A673 (cell line): ENCODE measurements around the gene USH1C. TPM values are rescaled to one million over a fixed set of nuclear protein-coding genes. Genes with fewer than 3 reads are reported as not detected.

Experiments used
- BruUV-seq: library from RNA; stranded (reverse); fragments of 400-500 nt; replicated peaks from 2 replicates; lab custom pipeline; 2021; lab: Mats Ljungman, UMichigan
- CTCF ChIA-PET: fragments of 300-600 bp; sonication (Branson Sonifier 250); formaldehyde crosslinking; loops from one replicate; lab custom pipeline; 2022; ENCODE audit warnings: antibody characterized with exemption; lab: Charles Lee
- POLR2A ChIA-PET: fragments of 300-600 bp; sonication (Branson Sonifier 250); formaldehyde crosslinking; loops from one replicate; lab custom pipeline; 2022; ENCODE audit warnings: antibody characterized with exemption; ENCODE audit not compliant: low non-redundant PET; lab: Charles Lee
- DNase-seq: peaks from one replicate; pipeline ENCODE4 v3.0.0-alpha.2; 2015; ENCODE audit warnings: low spot score
- H3K27ac ChIP-seq: fragments of 200-600 bp; sonication (generic); 2 replicates; pipeline ENCODE4 v1.5.1; 2016; ENCODE audit warnings: mixed run types, low read depth, mild to moderate bottlenecking, mixed read lengths, antibody characterized with exemption, low read length; ENCODE audit not compliant: poor library complexity, severe bottlenecking
- H3K27me3 ChIP-seq: fragments of 200-600 bp; sonication (generic); replicated peaks from 2 replicates; pipeline ENCODE4 v1.6.1; 2017; ENCODE audit warnings: mixed run types, low read depth, mild to moderate bottlenecking, mixed read lengths, antibody characterized with exemption, low read length; ENCODE audit not compliant: insufficient read depth, poor library complexity
- H3K36me3 ChIP-seq: fragments of 200-600 bp; sonication (generic); 2 replicates; pipeline ENCODE4 v1.6.1; 2016; ENCODE audit warnings: mixed run types, mild to moderate bottlenecking, mixed read lengths, antibody characterized with exemption, low read length; ENCODE audit not compliant: insufficient read depth, poor library complexity, severe bottlenecking
- H3K4me1 ChIP-seq: fragments of 200-600 bp; sonication (generic); 2 replicates; pipeline ENCODE4 v1.6.1; 2017; ENCODE audit warnings: mixed run types, mild to moderate bottlenecking, mixed read lengths, antibody characterized with exemption, low read length; ENCODE audit not compliant: insufficient read depth, poor library complexity, severe bottlenecking
- H3K4me3 ChIP-seq: fragments of 200-600 bp; sonication (generic); 2 replicates; pipeline ENCODE4 v1.5.1; 2016; ENCODE audit warnings: low read depth, mixed run types, mild to moderate bottlenecking, mixed read lengths, low read length; ENCODE audit not compliant: poor library complexity, severe bottlenecking
- H3K9me3 ChIP-seq: fragments of 200-600 bp; sonication (generic); 2 replicates; pipeline ENCODE4 v1.6.1; 2016; ENCODE audit warnings: mixed run types, low read depth, mild to moderate bottlenecking, mixed read lengths, antibody characterized with exemption, low read length; ENCODE audit not compliant: poor library complexity, severe bottlenecking
- EZH2 ChIP-seq: fragments of 200-600 bp; sonication (generic); IDR thresholded peaks from 2 replicates; pipeline ENCODE4 v1.6.1; 2017; ENCODE audit warnings: borderline replicate concordance, low read depth, mild to moderate bottlenecking, mixed read lengths, antibody characterized with exemption, low read length; ENCODE audit not compliant: poor library complexity, severe bottlenecking
- intact Hi-C: fragments of 100-400 bp; cut with micrococcal nuclease; formaldehyde crosslinking; loops from one replicate; pipeline ENCODE4 v1.10.0; 2022; ENCODE audit not compliant: unreplicated experiment
- total RNA-seq: library from RNA; stranded (reverse); gene quantifications from 2 replicates; pipeline ENCODE4 v1.2.3, GENCODE V29; 2021
- TF ChIP-seq, protein P1 (sequence below): fragments of 300-800, 200-600 bp; sonication (generic); conservative IDR thresholded peaks from 2 replicates; pipeline ENCODE4 v1.5.1; 2017; ENCODE audit warnings: low read depth, mild to moderate bottlenecking, antibody characterized with exemption, low read length, moderate library complexity, mixed read lengths

Gene USH1C
- total RNA-seq, 1 experiment from 2014 or later: not detected

DNA sequence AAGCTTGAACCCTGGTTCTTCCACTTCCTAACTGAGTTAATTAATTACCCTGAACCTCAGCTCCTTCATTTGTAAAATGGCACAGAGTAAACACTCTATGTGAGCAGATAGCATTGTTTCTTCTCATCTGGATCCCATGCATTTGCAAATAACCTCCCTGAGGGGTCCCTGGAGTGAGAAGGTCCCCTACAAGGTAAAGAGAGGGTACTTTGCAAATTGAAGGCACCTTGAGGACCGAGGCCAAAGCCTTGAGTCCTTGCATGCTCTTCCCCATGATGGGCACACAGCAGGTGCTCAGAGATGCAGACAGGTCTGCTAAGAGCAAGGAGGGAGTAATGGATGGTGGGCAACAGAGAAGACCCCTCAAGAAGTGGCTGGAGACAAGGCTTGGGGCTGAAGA lies 36.1 kb upstream of the USH1C start:
- H3K36me3 ChIP-seq: no peaks in the 10 kb centered on the region
- POLR2A ChIA-PET: no interaction called here
- CTCF ChIA-PET: no interaction called here
- H3K4me1 ChIP-seq: no peaks in the 10 kb centered on the region
- no peak for DNase-seq
- H3K27ac ChIP-seq: no peak overlapping the region
- H3K27me3 ChIP-seq: peaks cover 23% of the 10 kb centered on the region
- TF ChIP-seq, protein P1, sequence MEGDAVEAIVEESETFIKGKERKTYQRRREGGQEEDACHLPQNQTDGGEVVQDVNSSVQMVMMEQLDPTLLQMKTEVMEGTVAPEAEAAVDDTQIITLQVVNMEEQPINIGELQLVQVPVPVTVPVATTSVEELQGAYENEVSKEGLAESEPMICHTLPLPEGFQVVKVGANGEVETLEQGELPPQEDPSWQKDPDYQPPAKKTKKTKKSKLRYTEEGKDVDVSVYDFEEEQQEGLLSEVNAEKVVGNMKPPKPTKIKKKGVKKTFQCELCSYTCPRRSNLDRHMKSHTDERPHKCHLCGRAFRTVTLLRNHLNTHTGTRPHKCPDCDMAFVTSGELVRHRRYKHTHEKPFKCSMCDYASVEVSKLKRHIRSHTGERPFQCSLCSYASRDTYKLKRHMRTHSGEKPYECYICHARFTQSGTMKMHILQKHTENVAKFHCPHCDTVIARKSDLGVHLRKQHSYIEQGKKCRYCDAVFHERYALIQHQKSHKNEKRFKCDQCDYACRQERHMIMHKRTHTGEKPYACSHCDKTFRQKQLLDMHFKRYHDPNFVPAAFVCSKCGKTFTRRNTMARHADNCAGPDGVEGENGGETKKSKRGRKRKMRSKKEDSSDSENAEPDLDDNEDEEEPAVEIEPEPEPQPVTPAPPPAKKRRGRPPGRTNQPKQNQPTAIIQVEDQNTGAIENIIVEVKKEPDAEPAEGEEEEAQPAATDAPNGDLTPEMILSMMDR: no peak
- no peak for TF ChIP-seq EZH2
- H3K9me3 ChIP-seq: no peaks in the 10 kb centered on the region
- intact Hi-C loops: no loop called here
- BruUV-seq: no TSS peak
- H3K4me3 ChIP-seq: no peak overlapping the region

DNA sequence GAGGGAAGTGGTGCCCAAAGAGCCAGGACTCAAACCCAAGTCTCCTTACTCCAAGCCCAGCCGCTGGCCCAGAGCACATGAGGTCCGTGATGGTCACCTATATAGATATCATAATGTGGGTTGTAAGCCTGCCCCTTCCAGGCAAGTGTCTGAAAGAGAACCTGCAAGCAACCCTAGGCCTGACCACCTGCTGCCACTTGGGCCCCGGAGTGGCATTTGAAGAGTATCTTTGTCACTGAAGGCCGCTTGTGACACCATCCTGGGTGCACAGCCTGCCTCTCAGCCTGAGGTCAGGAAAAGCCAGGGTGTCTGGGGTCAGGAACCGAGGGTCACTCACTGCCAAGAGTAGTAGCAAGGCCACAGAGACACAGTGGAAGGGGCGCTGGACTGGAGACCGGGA lies 35.2 kb upstream of the USH1C start:
- DNase-seq: no peak
- CTCF ChIA-PET: no interaction called here
- Histone ChIP-seq H3K9me3 (no peaks in the 10 kb centered on the region), H3K4me1 (no peaks in the 10 kb centered on the region), H3K27me3 (peaks cover 19% of the 10 kb centered on the region), H3K36me3 (no peaks in the 10 kb centered on the region), H3K27ac (no peak overlapping the region), H3K4me3 (no peak overlapping the region)
- POLR2A ChIA-PET: no interaction called here
- TF ChIP-seq, protein P1: no peak
- TF ChIP-seq EZH2: no peak
- intact Hi-C loops: no loop called here
- BruUV-seq: no TSS peak

DNA sequence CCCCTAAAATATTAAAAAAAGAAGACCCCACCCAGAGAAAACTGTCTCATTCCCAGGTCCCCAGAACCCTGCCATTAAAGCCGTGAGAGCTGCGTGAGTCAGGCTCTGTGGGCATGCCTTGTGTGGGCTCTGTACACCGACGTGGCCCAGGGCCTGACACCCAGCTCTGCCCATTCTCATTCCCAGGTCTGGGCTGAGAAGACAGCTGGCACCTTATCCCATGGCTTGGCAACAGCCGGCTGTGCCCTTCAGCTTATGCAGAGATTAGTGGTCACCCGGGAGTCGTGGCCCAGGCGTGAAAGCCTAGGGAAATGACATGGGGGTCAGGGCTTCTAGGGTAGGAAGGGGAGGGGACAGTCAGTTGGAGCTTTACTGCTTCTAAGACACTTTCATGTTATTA lies 34.7 kb upstream of the USH1C start:
- H3K36me3 ChIP-seq: no peaks in the 10 kb centered on the region
- H3K9me3 ChIP-seq: no peaks in the 10 kb centered on the region
- no peak for TF ChIP-seq EZH2
- TF ChIP-seq, protein P1: no peak
- no peaks in the 10 kb centered on the region for H3K4me1 ChIP-seq
- ChIA-PET POLR2A (no interaction called here), CTCF (no interaction called here)
- intact Hi-C loops: no loop called here
- no peak for DNase-seq
- no TSS peak for BruUV-seq
- no peak overlapping the region for H3K4me3 ChIP-seq
- no peak overlapping the region for H3K27ac ChIP-seq
- peaks cover 14% of the 10 kb centered on the region for H3K27me3 ChIP-seq
